Endothelial cell of umbilical vein (primary cell): Measurements from ENCODE around the gene TFF1. TPM values are rescaled to one million over a fixed set of nuclear protein-coding genes. Genes with fewer than 3 reads are reported as not detected.

Experiments used
- BruUV-seq: library from RNA; stranded (reverse); fragments of 400-500 nt; replicated peaks from 2 replicates; lab custom pipeline; 2021; lab: Mats Ljungman, UMichigan
- CTCF ChIA-PET: fragments of 300-600, 350-600 bp; sonication (Branson Sonifier 250); formaldehyde crosslinking; loops from one replicate; lab custom pipeline; 2021; ENCODE audit warnings: antibody characterized with exemption, inconsistent platforms; lab: Charles Lee
- POLR2A ChIA-PET: fragments of 300-600, 350-600 bp; sonication (Branson Sonifier 250); formaldehyde crosslinking; loops from one replicate; lab custom pipeline; 2021; ENCODE audit warnings: antibody characterized with exemption, inconsistent platforms; lab: Charles Lee
- DNase-seq: peaks from one replicate; pipeline ENCODE4 v3.0.0-alpha.2; 2011; ENCODE audit warnings: low read depth, low spot score
- FAIRE-seq: peaks from 2 replicates; lab custom pipeline; 2011; peaks lifted over from hg19 to GRCh38; lab: Jason Lieb, UNC
- H2AFZ ChIP-seq: 2 replicates; pipeline ENCODE4 v1.6.0; 2012; ENCODE audit warnings: low read depth, low read length, control low read depth, inconsistent platforms
- H3K27ac ChIP-seq: 2 replicates; pipeline ENCODE4 v1.5.1; 2011; ENCODE audit warnings: low read depth, mild to moderate bottlenecking, control low read depth, low read length, moderate library complexity; ENCODE audit not compliant: insufficient read depth
- H3K27me3 ChIP-seq, 2 experiments: 2 replicates each; pipeline versions ENCODE4 v1.6.0 to v1.6.1; 2011; ENCODE audit warnings: low read length in 2 of 2, mixed read lengths in 1 of 2; ENCODE audit not compliant: control insufficient read depth in 2 of 2, insufficient read depth in 2 of 2
- H3K36me3 ChIP-seq, 2 experiments: 2 replicates in 1 of 2; 3 replicates in 1 of 2; pipeline ENCODE4 v1.5.1; 2011; ENCODE audit warnings: low read length in 2 of 2, mild to moderate bottlenecking in 1 of 2, moderate library complexity in 1 of 2; ENCODE audit not compliant: control insufficient read depth in 2 of 2, insufficient read depth in 2 of 2; ENCODE audit errors: extremely low read depth in 1 of 2
- H3K4me1 ChIP-seq: 3 replicates; pipeline ENCODE4 v1.5.1; 2011; ENCODE audit warnings: mild to moderate bottlenecking, low read length; ENCODE audit not compliant: control insufficient read depth, insufficient read depth; ENCODE audit errors: extremely low read depth
- H3K4me2 ChIP-seq: 2 replicates; pipeline ENCODE4 v1.6.1; 2011; ENCODE audit warnings: low read length, control low read depth, mixed read lengths; ENCODE audit not compliant: insufficient read depth
- H3K4me3 ChIP-seq, 3 experiments: fragments of 200-600 bp in 1 of 3; sonication (generic), shearing (Covaris generic) in 1 of 3; replicated peaks in 1 of 3; 2 replicates each; pipeline ENCODE4 v1.5.1; 2011 to 2016; ENCODE audit warnings: control low read depth in 3 of 3, low read length in 3 of 3, mild to moderate bottlenecking in 2 of 3, inconsistent platforms in 1 of 3, low read depth in 1 of 3, moderate library complexity in 1 of 3; ENCODE audit not compliant: insufficient read depth in 1 of 3
- H3K79me2 ChIP-seq: 2 replicates; pipeline ENCODE4 v1.6.0; 2012; ENCODE audit warnings: low read length, inconsistent platforms; ENCODE audit not compliant: control insufficient read depth, insufficient read depth
- H3K9ac ChIP-seq: replicated peaks from 2 replicates; pipeline ENCODE3; 2011; ENCODE audit warnings: low read length, control low read depth; ENCODE audit not compliant: insufficient read depth; ENCODE audit errors: extremely low read depth
- H3K9me1 ChIP-seq: replicated peaks from 3 replicates; pipeline ENCODE4 v1.6.0; 2011; ENCODE audit warnings: mild to moderate bottlenecking, low read length; ENCODE audit not compliant: control insufficient read depth, insufficient read depth; ENCODE audit errors: extremely low read depth
- H3K9me3 ChIP-seq: replicated peaks from 2 replicates; pipeline ENCODE4 v1.5.1; 2012; ENCODE audit warnings: low read length, inconsistent platforms; ENCODE audit not compliant: control insufficient read depth, insufficient read depth
- H4K20me1 ChIP-seq: replicated peaks from 2 replicates; pipeline ENCODE3; 2011; ENCODE audit warnings: mild to moderate bottlenecking, low read length; ENCODE audit not compliant: control insufficient read depth, insufficient read depth; ENCODE audit errors: extremely low read depth
- EZH2 ChIP-seq: IDR thresholded peaks from 2 replicates; pipeline ENCODE4 v1.6.1; 2012; ENCODE audit warnings: borderline replicate concordance, low read depth, mild to moderate bottlenecking, moderate library complexity, low read length, inconsistent platforms; ENCODE audit not compliant: severe bottlenecking
- FOS ChIP-seq: IDR thresholded peaks from 2 replicates; pipeline ENCODE4 v1.6.1; 2011; ENCODE audit warnings: mild to moderate bottlenecking, low read length, moderate library complexity, borderline replicate concordance; ENCODE audit not compliant: insufficient read depth
- GATA2 ChIP-seq: IDR thresholded peaks from 2 replicates; pipeline ENCODE4 v1.7.0; 2011; ENCODE audit warnings: low read depth, mild to moderate bottlenecking, moderate library complexity, mixed read lengths, low read length; ENCODE audit not compliant: insufficient read length, insufficient read depth
- JUN ChIP-seq: IDR thresholded peaks from 2 replicates; pipeline ENCODE4 v1.6.1; 2011; ENCODE audit warnings: borderline replicate concordance, low read depth; ENCODE audit not compliant: insufficient read length, insufficient read depth
- MYC ChIP-seq: IDR thresholded peaks from one replicate; pipeline ENCODE4 v1.6.1; 2011; ENCODE audit warnings: mild to moderate bottlenecking, low read depth, low read length
- POLR2A ChIP-seq: IDR thresholded peaks from 2 replicates; pipeline ENCODE4 v1.6.1; 2012; ENCODE audit warnings: low read depth, mild to moderate bottlenecking, control low read depth, low read length
- POLR2AphosphoS5 ChIP-seq: IDR thresholded peaks from 2 replicates; pipeline ENCODE4 v1.6.1; 2012; ENCODE audit warnings: low read depth, mild to moderate bottlenecking, control low read depth, low read length, moderate library complexity; ENCODE audit not compliant: insufficient read depth
- dilution Hi-C: fragments of 300-500 bp; cut with MboI; formaldehyde crosslinking; loops from one replicate; pipeline ENCODE4 v1.15.0; 2019; ENCODE audit warnings: low sequenced_read_pairs; ENCODE audit not compliant: extremely low pct_ligation_motif_present
- intact Hi-C: fragments of 100-400 bp; cut with micrococcal nuclease; formaldehyde crosslinking; loops from one replicate; pipeline ENCODE4 v1.10.0; 2022
- polyA plus RNA-seq, 4 experiments: library from polyadenylated mRNA; depleted of rRNA in 3 of 4; stranded (reverse) in 3 of 4; unstranded in 1 of 4; fragments of >200 nt; gene quantifications; 2 replicates each; pipeline versions ENCODE4 v1.2.1 to v1.2.3, GENCODE V29; 2011 to 2012; ENCODE audit warnings: missing spikeins in 1 of 4
- total RNA-seq: library from RNA; stranded (reverse); gene quantifications from 2 replicates; pipeline ENCODE4 v1.2.3, GENCODE V29; 2021
- TF ChIP-seq, protein P1 (sequence below), 2 donors: IDR thresholded peaks; 1 replicate in 1 of 2; 2 replicates in 1 of 2; pipeline ENCODE4 v1.5.1; 2011; ENCODE audit warnings: low read length in 2 of 2, mild to moderate bottlenecking in 2 of 2, moderate library complexity in 2 of 2, control low read depth in 1 of 2, inconsistent platforms in 1 of 2, low read depth in 1 of 2; ENCODE audit not compliant: insufficient read depth in 1 of 2; ENCODE audit errors: extremely low read depth in 1 of 2
- TF ChIP-seq, protein P2 (sequence below): IDR thresholded peaks from 2 replicates; pipeline ENCODE4 v1.6.1; 2011; ENCODE audit not compliant: insufficient read depth, insufficient read length

Gene TFF1
- total and polyA plus RNA-seq, 2 donors (not counting 3 experiments of a cell fraction or from before 2014, with no cell fraction given): not detected

DNA sequence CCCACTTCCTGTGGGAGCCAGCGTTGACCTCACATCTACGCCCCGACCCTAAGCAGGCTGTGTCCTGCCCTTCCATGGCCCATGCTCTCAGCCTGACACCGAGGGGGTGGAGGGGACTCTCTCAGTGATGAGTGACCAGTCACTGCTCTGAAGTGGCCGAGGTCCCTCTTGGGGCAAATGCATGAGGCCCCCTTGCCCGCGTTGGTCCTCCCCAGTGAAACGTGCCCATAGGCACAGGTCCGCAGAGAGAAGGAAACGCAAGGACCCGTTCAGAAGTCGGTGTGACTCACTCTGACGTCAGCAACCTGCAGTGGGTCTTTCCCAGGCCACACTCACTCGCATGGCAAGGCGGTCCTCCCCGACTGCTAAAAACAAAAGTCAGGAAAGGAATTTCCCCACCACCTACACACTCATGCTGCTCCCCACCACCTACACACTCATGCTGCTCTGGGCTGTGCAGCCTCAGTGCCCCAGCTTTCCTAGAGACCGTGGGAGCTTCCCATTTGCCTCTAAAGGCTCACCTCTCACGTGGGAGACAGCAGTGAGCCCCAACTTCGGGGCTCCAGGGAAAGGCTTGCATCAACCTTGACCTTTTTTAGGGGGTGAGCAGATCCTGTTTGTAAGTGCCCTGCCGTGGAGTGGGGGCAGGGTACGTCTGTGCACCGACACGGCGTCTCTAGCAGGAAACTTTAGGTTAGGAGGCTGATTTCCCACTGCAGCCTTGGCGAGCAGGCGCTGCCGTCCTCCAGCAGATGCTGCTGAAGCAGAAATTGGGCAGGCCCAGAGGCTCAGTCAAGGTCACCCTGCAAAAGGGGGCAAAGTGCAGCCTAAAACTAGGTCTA, 48.8 kb upstream of the TFF1 start:
- no peaks in the 10 kb centered on the region for H3K79me2 ChIP-seq
- H3K9me3 ChIP-seq: no peaks in the 10 kb centered on the region
- dilution Hi-C loops (no loop called here), intact Hi-C loops (no loop called here)
- no peaks in the 10 kb centered on the region for H3K36me3 ChIP-seq
- no peak overlapping the region for H3K9ac ChIP-seq
- ChIA-PET POLR2A (no interaction called here), CTCF (no interaction called here)
- no peak overlapping the region for H3K4me3 ChIP-seq
- H3K4me2 ChIP-seq: no peak overlapping the region
- TF ChIP-seq JUN: no peak
- TF ChIP-seq POLR2AphosphoS5: no peak
- TF ChIP-seq, protein P1, sequence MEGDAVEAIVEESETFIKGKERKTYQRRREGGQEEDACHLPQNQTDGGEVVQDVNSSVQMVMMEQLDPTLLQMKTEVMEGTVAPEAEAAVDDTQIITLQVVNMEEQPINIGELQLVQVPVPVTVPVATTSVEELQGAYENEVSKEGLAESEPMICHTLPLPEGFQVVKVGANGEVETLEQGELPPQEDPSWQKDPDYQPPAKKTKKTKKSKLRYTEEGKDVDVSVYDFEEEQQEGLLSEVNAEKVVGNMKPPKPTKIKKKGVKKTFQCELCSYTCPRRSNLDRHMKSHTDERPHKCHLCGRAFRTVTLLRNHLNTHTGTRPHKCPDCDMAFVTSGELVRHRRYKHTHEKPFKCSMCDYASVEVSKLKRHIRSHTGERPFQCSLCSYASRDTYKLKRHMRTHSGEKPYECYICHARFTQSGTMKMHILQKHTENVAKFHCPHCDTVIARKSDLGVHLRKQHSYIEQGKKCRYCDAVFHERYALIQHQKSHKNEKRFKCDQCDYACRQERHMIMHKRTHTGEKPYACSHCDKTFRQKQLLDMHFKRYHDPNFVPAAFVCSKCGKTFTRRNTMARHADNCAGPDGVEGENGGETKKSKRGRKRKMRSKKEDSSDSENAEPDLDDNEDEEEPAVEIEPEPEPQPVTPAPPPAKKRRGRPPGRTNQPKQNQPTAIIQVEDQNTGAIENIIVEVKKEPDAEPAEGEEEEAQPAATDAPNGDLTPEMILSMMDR (IDR thresholded peaks at IDR 0.05; ENCODE audit: extremely low read depth in 1 of 2, insufficient read depth in 1 of 2, low read depth in 1 of 2, low read length in 2 of 2): no peak
- no peak for TF ChIP-seq MYC
- TF ChIP-seq, protein P2, sequence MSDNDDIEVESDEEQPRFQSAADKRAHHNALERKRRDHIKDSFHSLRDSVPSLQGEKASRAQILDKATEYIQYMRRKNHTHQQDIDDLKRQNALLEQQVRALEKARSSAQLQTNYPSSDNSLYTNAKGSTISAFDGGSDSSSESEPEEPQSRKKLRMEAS: no peak
- TF ChIP-seq EZH2: no peak
- TF ChIP-seq POLR2A: no peak
- TF ChIP-seq GATA2: no peak
- no peak for TF ChIP-seq FOS
- no peaks in the 10 kb centered on the region for H4K20me1 ChIP-seq
- H3K27me3 ChIP-seq: peaks cover 3 to 10% of the 10 kb centered on the region in 2 experiments
- no peaks in the 10 kb centered on the region for H3K4me1 ChIP-seq
- no TSS peak for BruUV-seq
- no peak overlapping the region for H3K27ac ChIP-seq
- no peaks in the 10 kb centered on the region for H3K9me1 ChIP-seq
- no peak overlapping the region for H2AFZ ChIP-seq
- DNase-seq: peak; percentile 16
- no peak for FAIRE-seq
